ENCODE measurements around the gene NDUFA8.

Gene NDUFA8

DNA sequence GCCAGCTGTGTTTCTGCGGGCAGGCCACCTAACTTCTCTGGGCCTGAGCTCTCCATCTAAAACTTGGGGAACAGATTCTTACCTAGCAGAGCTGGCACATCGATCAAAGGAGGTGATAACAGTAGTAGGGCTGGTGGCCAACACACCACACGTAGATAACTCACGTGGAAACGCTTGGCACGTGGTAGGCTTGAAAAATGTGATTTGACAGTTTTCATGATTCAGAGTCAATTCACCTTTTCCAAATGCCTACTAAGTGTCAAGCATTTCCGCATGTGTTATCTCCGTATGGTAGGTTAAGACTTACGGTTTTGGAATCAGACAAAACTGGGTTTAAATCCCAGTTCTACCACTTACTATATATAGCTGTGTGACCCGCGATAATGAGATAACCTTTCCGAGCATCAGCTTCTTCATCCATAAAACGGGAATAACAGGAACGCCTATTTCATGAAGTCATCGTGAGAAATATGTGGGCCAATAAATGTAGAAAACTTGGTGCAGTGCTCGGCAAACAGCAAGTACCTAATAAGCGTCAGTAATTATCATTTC lies 25.5 kb downstream of the NDUFA8 start:
- DNase-seq: no peak

GRCh38 chr9:122133263-122133983 lies 26.2 kb downstream of the NDUFA8 start:
- no peak for DNase-seq

GRCh38 chr9:122132539-122132938 lies 27.0 kb downstream of the NDUFA8 start:
- no peak for DNase-seq

DNA sequence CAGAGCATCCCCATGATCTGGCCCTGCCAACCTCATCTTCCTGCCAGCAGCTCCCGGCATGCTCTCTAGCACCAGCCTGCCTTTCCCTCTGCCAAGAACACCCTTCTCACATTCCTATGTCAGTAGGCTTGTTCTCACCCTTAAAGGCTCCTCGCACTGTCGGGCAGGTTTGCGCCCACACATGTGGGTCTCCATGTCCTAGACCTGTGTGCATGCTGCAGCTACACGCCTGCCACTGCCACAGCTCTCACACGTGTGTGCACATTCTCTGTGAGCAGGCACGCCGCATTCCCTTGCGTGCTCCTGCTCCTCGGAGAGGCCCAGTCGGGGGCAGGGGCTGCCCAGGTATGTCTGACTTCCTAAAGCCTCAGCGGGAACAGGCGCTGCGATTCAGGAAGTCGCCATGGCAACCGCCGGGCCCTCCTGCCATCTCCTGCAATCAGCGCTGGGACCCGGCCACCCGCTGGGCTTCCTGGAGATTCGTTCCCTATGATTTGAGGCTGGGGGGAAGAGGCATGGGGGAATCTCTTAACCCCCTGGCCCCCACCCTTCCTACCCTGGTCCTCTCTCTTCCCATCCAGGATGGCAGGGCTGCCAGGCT lies 28.1 kb downstream of the NDUFA8 start:
- DNase-seq: no peak

GRCh38 chr9:122130837-122131236 lies 28.7 kb downstream of the NDUFA8 start:
- DNase-seq: no peak

- no peak for DNase-seq
Measured at GRCh38 chr9:122129969-122130368, 29.6 kb downstream of the NDUFA8 start.

GRCh38 chr9:122128969-122129343 lies 30.6 kb downstream of the NDUFA8 start:
- DNase-seq: no peak

GRCh38 chr9:122128007-122128968 lies 31.3 kb downstream of the NDUFA8 start:
- no peak for DNase-seq

DNA sequence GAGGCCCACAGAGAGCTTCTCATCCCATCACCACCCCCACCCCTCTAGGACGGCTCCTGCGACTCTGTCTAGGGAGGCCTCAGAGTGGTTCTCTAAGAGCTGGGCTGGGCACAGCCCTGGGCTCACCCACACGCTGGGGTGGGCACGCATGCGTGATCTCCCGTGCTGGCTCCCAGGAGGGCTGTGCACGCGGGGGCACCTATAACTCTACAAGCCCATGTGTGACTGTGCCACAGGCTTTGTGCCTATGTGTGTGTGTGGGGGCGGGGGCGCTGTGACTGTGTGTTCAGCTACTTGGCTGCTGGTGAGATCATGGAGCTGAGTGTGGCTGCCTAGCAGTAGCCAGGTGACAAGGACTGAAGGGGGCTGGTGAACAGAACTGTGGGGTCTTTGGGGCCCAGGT lies 32.2 kb downstream of the NDUFA8 start:
- no peak for DNase-seq

GRCh38 chr9:122126331-122127261 lies 33.0 kb downstream of the NDUFA8 start:
- DNase-seq: no peak

DNA sequence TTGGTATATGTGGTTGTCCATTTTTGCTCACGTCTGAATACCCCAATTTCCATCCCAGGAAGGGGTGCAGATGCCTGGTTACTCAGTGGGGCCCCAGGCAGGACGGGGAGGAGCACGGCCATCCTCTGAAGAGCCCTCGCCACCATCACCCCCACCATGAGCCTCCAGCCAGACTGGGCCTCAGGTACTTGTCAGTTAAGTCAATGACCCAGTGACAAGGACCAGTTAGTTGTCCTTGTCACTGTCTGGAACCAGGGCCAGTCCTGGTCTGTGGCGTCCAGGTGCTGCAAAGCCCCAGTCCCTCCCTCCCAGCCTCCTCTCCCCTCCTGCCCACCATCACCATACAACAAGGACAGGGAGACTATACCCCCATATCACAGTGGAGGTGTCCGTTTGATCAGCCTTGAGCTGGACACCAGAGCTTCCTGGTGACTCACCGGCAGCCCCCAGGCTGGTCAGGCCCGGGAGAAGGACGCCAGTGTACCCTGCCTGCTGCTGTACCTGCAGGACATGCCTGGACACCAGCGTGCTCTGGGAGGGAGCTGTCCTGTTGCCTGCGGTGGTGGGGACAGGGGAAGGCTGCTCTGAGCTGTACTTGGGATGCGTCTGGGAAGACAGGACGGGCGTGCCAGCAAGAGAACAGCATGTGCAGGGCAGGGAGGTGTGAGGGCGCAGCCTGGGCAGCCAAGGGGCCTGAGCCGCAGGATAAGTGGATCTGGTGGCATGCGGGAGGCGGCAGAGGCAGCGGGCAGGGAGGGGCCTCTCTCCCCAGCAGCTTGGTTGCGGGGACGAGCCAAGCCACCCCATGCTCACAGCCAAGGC lies 33.9 kb downstream of the NDUFA8 start:
- no peak for DNase-seq

GRCh38 chr9:122125158-122125508 lies 34.4 kb downstream of the NDUFA8 start:
- DNase-seq: peak; percentile 32 to 38

DNA sequence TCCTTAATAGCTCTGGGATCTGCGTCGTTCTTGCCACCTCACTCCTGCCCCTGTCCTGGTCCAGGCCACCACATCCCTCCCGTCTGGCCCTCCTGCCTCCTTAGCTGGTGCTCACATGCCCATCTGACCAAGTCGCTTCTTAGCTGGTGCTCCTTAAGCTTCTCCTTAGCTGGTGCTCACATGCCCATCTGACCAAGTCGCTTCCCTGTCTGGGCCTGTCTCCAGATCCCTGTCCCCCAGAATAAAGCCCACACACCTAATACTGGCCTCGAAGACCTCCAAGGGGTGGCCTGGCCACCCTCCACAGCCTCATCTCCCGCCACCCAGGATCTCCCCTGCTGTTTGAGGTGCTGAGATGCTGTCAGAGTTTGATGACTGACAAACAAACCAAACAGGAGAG lies 35.1 kb downstream of the NDUFA8 start:
- DNase-seq: no peak

GRCh38 chr9:122124048-122124447 lies 35.5 kb downstream of the NDUFA8 start:
- no peak for DNase-seq

GRCh38 chr9:122122903-122123632 lies 36.5 kb downstream of the NDUFA8 start:
- DNase-seq: peak in 1 of 2 experiments; percentile 36

DNA sequence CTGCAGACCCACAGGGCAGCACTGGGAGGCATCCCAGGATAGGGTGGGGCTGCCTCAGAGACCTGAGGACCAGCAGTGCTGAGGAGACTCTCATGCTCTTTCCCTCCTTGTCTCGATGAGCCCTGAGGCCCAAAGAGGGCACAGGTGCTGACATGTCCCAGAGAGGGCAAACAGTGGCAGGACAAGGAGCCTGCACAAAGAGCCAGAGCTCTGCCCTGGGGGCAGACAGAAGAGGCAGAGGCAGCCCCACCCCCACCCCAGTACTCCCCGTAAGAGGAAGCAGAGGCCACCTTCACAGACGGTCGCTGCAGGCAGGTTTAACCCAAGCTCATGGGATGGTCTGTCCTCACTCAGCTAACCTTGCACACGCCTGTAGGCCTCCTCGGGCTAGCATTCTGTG lies 37.1 kb downstream of the NDUFA8 start:
- no peak for DNase-seq

DNA sequence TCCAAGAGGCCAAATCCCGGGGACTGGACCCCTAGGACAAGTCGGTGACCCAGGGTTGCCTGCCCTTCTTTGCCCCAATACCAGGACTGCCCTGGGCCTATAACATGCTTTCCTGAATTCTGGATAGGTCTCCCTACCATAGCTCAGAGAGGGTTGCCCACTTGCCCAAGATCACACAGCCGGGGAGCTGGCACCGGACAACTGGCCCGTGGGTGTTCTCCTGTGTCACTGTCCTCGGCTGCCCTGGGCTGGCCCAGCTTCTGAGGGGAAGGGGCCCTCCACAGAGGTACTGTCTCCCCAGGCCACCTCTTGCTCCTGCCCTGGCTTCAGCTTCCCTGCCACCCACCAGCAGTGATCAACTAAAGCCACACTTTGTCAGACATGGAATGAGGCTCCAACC lies 37.6 kb downstream of the NDUFA8 start:
- no peak for DNase-seq

DNA sequence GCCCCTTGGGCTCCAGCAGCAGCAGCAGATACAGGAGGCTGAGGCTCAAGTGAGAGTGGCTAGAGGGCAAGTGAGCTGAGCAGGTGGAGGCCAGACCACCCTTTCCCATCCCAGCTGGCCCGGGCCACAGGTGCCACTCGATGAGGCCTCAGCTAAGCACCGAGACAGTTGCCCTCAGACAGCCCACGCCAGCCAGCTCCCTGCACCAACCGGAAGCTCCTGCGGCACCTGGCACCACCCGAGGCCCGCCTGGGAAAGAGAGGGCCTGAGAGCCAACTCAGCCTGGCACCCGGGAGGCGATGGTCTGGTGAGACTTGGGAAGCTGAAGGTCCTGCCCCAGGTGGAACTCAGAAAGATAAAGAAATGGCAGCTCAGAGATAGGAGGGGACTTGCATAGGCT lies 38.2 kb downstream of the NDUFA8 start:
- no peak for DNase-seq

- no peak for DNase-seq
Measured at GRCh38 chr9:122120316-122121071, 39.1 kb downstream of the NDUFA8 start.

DNA sequence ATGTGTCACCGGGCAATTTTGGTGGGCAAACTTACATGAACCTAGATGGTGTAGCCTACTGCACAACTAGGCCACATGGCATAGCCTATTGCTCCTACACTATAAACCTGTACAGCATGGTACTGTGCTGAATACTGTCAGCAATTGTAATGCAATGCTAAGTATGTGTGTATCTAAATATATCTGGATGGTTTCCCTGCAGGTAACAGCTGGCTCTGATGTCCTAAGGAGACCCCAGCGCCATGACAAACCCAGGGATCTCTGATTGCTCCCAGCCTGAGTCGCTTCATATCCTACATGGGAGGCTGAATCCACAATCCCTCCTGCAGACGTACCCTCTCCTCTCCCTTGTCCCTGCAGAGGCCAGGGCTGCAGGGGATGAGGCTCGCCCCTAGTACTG lies 39.9 kb downstream of the NDUFA8 start:
- DNase-seq: no peak

Data from NCI-H187 (cell line).